Activated CD4-positive, alpha-beta T cell treated with anti-CD3 and anti-CD28 coated beads, Interleukin-2, amount 50 U/mL, for 16 hours (primary cell): ENCODE results near the gene SLC35E3.
A peak's percentile ranks its signal among the peaks of the same experiment; 100 is the strongest.

Source experiments
- DNase-seq: peaks from one replicate; pipeline ENCODE4 v3.0.0-alpha.2; 2020

Gene SLC35E3

DNA sequence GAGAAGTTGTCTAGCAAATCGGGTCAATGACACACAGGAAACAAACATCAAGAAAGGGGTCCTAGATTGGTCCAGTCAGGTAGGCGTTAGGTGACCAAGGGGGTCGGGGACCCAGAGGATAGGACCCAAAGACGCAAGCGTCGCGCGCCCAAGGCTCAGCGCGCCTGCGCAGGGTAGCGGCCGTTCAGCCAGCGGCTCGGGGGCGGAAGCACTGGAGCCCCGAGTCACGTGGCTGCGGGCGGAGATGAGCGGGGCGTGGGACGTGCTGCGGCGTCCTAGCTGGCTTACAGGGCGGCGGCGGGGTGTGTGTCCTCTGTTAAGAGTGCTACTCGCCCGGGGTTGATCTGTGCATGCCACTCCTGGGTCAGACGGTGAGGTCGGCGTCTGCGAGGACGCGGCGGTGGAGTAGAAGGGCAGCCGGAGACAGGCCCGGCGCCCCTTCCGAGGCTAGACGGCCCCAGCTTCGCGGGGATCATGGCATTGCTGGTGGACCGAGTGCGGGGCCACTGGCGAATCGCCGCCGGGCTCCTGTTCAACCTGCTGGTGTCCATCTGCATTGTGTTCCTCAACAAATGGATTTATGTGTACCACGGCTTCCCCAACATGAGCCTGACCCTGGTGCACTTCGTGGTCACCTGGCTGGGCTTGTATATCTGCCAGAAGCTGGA, at the start of gene SLC35E3:
Gene SLC35E3, plus strand, starts transcription at position 273 of the 668 bp plus-strand sequence. Its CDS starts 202 bp downstream, at position 475.
- DNase-seq, result peak; percentile 95

DNA sequence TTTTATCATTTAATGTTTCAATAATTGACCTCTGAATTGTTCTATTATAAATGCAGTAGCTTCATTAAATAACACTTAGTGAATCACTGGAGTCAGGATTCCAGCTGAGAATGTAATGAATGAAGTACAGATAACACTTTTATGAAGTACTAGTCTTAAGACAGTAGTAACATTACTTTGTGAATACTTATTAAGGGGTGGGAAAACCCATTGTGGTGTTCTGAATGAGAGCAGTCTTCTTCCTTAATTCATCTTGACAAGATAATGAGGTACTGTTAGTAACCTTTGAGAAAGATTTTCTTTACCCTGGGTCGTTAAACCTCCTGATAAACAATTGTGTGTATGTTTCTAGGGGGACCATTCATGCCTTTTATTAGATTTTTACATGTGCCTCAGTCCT, 46.5 kb upstream of the SLC35E3 start:
- no peak for DNase-seq

DNA sequence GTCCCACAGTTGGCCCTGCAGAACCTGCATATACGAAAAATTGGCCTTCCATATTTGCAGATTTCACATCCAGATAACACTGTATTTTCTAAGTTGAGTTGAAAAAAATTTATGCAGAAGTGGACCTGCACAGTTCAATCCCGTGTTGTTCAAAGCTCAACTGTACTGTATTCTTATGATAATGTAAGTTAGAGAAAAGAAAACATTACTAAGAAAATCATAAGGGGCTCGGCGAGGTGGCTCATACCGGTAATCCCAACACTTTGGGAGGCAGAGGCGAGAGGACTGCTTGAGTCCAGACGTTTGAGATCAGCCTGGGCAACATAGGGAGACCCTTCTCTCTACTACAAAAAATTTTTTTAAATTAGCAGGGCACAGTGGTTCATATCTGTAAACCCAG, 18.2 kb upstream of the SLC35E3 start:
- no peak for DNase-seq

DNA sequence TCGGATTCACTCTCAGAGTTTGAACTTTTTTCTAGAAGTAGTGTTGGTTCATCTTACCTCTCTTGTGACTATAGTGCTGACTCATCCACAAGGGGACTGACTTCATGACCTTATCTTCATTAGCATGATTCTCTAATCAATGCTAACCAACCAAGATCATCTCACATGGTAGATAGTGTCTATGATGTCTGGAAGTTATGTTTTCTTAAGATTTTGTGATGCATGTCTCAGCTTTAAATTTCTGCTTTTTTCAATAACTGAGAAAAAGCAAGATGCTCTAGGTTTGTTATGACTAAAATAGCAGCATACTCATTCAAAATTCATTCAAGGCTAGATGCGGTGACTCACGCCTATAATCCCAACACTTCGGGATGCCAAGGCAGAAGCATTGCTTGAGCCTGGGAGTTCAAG, 12.3 kb upstream of the SLC35E3 start:
- no peak for DNase-seq

DNA sequence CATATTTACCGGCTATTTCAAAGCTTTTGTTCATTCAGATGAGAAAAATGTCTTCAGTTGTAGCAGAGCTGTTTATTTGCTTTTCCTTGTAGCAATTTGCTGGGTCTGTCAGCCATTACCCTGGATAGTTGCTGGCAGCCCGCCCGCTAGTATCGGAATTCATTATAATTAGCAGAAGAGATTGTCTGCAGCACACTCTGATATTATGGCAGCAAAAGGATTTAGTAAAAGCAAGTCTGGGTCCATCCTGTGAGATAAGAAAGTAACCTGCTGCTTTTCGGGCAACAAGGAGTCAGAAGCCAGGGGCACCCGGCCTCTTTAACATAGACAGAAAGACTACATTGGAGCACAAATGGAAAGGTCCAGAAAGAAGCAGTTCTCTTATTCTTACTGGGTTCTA, 6.1 kb upstream of the SLC35E3 start:
- no peak for DNase-seq

DNA sequence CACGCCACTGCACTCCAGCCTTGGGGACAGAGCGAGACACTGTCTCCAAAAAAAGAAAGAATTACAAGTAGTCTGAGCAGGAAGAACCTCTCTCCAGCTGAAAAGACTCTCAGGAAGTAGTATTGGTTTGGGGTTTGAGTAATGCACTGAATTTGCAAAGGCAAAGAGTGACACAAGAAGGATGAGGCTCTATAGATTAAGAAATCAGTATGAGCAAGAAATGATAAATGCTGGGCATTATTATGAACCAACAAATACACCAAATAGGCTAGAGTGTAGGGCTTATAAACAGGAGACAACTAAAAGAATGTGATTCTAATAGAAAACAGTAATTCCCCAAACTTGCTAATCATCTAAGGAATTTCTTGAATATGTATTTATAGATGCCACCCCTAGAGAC, 2.6 kb upstream of the SLC35E3 start:
- DNase-seq, result no peak

DNA sequence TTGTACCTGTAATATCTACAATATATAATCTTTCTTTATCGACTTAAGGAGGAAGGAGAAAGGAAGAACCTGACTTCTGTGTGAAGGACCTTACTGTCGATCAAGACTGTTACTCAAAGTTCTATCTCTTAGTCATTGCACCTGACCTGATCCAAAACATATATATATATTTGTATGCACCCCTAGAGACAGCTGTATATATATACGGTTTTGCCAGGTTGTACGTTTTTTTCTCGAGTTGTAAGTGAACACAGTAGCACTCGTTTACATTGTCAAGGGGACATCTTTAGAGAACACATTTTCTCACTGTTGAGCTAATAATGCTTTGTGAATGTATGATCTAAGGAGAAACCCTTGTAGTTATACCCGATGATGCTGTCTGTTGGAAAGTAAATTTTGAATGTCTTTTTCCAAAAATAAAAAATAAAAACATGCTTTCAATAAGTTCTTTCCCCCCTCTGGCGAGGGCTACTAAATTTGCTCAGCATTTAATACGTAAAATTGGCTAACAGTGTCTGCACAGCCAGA, 536 bp upstream of the SLC35E3 start:
- DNase-seq, result no peak

DNA sequence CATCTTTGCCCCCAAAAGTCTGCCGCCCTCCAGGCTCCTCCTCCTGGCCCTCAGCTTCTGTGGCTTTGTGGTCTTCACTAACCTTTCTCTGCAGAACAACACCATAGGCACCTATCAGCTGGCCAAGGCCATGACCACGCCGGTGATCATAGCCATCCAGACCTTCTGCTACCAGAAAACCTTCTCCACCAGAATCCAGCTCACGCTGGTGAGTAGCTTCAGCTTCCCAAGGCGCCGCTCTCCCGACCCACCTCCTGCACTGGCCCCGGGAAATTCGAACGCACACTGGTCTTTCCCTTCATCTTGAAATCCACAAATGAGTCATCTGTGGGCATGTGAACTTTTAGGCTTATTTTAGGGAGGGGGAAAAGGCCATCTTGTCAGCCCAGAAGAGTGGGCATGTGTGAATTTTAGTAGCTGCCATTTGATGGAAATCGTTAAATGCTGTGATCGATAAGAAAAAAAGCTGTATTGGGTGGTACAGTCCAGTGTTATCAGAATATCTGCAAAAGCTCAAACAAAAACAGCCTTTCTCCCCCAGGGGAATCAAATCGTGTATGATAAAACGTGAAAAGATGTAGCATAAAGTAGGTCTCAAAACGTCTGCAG, 700 bp downstream of the SLC35E3 start:
- peak; percentile 55 for DNase-seq

DNA sequence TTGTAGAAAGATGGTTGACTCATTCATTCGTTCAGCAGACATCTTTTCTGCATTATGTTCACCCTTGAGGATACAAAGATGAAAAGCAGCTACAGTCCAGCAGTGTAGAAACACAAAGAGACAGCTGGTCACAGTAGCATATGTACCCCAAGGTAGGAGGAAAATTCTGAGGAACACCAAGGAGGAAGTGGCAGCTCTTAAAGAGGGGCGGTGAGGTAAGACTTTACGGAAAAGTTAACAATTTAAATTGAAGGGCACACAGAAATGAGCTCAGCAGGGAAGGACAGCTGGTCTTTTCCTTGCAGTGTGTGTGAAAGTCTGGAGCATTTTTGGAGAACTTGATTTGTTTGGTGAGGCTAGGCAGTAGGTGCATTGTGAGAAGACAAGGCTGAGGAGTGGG, 3.5 kb downstream of the SLC35E3 start:
- DNase-seq, result no peak

DNA sequence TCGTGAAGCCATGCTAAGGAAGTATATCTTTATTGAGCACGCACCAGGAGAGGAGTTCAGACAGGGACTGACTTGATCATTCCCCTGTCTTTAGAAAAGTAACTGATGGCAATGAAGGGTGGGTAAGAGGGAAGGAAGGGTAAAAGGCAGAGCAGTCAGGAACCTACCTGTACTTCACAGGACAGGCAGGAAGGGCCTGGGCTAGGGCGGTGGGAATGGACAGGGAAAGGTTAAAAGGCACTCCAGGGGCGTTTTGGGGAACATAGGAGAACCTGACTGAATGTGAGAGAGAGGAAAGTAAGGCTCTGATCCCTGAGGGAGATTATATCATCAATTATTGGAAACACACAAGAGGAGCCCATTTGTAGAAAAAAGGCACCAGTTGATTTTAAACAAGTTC, 3.9 kb downstream of the SLC35E3 start:
- DNase-seq, result no peak

DNA sequence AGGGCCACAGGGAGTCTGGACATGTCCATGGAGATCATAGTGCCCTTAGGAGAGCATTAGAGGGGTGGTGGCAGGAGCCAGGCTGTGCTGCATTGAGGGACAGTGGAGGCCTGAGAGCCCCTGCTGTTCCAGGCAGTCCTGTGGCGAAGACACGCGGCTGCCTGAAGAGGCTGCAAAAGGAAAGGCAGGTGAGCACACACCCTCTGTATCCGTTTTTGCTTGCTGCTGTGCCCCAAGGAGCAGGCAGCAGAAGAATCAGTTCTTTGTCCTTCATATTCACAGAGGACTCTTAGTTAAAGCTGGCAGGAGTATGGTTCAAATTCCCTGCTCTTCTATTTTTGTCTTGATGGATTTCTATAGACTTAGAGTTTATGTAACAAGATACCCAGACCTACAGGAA, 4.5 kb downstream of the SLC35E3 start:
- DNase-seq, result no peak

DNA sequence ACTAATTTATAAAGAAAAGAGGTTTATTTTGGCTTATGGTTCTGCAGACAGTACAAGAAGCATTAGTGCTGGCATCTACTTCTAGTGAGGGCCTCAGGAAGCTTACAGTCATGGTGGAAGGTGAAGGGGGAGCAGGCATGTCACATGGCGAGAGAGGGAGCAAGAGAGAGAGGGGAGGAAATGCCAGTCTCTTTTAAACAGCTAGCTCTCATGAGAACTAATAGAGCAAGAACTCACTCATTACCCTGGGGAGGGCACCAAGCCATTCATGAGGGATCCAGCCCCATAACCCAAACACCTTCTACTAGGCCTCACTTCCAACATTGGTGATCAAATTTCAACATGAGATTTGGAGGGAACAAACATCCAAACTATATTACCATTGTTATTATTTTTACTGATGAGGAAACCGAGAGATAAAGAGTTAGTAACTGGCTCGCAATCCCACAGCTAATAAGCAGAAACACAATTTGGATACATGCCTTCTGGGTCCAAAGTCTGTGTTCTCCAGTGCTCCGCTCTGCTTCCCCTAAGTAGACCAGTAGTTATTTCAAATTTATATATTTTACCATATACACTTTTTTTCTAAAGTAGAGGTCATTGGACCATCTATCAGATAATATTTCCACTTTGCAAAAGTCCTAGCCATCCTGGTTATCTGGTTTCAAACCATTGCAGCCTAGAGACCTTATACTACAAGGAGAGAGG, 9.7 kb downstream of the SLC35E3 start:
- DNase-seq, result no peak

DNA sequence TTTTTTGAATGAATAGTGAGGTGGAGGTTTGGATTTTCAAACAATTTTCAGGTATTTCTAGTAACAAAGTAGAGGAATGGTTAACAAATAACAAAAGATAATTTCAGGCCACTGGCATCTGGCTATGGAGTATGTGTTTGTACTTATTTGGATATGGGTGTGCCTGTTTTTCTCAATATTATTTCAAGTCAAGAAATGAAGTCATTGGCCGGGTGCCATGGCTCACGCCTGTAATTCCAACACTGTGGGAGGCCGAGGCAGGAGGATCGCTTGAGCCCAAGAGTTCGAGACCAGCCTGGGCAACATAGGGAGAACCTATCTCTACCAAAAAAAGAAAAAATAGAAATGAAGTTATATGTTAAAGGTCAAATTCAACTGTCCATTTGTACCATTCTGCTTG, 13.9 kb downstream of the SLC35E3 start:
- no peak for DNase-seq

DNA sequence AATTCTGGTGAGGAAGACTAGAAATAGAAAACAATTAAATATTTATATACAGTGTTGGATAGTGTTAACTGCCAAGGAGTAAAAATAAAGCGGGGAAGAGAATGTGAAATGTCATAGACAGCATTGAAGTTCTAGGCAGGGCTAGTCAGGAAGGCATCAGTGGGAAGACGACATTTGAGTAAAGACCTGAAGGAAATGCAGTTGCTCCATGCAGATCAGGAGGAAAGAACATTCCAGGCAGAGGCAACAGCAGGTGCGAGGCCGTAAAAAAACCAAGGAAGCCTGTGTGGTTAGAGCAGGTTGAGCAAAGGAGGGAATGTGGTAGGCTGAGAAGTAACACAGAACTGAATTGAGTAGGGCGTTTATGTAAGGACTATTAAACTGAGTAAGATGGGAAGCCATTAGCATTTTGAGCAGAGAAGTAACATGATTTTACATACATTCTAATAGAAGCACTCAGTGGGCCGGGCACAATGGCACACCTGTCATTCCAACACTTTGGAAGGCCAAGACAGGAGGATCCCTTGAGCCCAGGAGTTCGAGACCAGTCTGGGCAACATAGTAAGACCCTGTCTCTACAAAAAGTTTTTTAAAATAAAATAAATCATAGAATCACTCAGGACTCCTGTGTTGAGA, 14.9 kb downstream of the SLC35E3 start:
- no peak for DNase-seq

DNA sequence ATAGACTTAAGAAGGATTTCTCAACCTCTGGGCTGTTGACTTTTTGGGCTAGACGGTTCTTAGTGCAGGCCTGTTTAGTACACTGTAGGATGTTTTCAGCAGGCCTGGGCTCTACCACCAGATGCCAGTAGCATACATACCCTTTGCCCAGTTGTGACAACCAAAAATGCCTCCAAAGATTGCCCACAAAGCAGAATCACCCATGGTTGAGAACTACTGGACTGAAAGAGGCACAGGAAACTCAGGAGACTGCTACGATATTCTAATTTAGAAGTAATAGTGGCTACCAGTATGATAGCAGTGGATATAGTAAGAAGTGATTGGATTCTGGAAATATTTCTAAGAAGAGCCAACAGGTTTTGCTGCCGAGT, 15.5 kb downstream of the SLC35E3 start:
- DNase-seq, result no peak

DNA sequence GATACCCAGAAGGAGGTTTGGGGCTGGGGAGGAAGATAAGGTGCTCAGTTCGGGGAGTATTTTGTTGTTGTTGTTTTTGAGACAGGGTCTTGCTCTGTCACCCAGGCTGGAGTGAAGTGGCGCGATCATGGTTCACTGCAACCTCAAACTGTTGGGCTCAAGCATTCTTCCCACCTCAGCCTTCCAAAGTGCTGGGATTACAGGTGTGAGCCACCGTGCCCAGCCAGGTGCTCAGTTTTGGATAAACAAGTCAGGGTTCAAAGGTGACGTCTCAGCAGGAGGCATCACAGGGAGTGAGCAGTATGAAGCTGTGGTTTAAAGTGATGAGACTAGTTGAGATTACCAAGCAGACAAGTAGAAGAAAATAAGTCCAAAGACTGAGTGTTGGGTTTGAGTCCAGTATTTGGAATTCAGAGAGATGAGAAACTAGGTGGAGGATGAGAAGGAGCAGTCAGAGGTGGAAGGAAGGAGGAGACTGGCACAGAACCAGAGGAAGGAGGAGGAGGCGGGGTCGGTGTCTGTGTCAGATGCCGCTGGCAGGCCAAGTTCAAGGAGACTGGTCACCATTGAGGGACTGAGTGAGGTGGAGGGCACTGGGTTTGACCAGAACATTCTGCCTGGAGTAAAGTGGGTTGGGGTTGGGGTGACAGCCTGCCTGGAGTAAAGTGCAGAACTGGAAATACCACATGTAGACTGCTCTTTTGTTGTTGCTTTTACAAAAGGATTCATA, 16.1 kb downstream of the SLC35E3 start:
- DNase-seq, result no peak

DNA sequence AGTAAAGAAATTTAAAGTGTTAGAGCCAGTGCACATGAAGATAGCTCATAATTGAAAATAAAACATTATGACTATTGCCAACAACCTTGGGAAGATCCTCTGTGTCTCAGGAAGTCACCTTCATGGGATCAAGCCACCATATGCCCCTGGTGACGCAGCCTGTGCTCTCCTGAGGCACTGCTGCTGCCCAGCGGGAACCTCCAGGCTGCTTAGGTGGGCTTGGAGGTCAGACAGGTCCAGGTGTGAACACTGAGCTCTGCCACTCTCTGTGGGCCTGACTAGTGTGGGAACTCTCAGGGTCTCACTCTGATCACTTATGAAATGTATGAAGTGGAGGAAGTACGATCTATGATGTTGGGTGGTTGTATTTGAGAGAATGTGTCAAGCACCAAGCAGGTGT, 16.7 kb downstream of the SLC35E3 start:
- no peak for DNase-seq

DNA sequence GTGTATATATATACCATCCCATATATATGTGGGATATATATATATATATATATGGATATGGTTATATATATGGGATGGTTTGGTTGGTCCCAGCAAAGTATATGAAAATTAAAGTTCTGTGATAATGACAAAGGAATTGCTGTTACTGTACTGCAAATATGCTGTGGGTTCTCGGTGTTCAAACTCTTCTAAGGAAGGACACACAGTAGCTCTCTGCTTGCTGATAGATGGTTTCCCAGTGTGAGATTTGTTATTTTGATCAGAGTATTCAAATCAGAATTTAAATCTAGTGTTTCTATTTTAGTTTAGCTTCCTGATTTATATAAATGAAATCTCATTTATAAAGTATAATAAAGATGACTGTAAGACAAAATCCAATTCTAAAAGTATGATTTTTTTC, 19.7 kb downstream of the SLC35E3 start:
- DNase-seq, result no peak

DNA sequence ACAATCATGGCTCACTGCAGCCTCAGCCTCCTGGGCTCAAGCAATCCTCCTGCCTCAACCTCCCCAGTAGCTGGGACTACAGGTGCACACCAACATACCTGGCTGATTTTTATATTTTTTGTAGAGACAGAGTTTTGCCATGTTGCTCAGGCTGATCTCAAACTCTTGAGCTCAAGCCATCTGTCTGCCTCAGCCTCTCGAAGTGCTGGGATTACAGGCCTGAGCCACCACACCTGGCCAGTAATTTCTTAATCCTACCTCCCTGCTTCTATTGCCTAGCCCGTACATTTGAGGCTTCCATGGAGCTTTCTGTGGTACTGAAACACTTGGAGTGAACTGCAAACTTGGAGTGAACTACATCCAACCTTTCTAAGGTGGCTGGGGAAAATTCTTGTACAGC, 20.7 kb downstream of the SLC35E3 start:
- DNase-seq, result no peak

DNA sequence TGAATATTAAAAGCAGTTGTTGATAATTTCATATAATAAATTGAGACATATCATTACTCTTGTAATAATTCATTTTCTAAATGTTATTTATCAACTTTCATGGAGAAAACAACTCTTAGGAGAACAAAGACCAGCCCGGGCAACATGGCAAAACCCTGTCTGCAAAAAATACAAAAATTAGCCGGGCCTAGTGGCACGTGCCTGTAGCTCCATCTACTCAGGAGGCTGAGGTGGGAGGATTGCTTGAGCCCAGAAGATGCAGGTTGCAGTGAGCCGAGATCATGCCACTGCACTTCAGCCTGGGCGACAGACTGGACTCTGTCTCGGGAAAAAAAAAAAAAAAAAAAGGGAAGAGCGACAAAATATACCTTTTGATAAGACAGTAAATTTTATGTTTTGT, 21.2 kb downstream of the SLC35E3 start:
- DNase-seq, result no peak

DNA sequence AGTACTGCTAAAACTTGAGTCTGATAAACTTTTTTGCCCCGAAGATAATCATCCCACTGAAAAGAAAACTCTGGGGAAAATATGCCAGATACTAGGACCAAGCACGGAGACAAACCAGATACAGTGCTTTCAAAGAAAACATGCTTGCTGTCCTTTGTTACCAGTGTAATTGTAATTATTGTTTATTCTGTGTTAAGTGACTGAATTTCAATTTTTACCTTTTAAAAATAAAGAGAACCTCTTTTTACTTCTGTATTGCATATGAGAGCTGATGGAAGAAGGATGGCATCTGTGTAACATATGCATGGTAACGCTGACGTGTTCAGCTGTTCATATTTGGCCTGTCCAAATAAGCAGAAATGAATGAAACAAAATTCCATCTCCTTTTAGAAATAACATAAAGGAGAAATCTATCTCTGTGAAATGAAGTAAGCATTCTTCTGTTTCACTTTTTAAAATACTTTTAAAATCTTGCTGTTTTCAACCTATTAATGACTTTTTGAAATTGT, 22.5 kb downstream of the SLC35E3 start:
- DNase-seq, result no peak

DNA sequence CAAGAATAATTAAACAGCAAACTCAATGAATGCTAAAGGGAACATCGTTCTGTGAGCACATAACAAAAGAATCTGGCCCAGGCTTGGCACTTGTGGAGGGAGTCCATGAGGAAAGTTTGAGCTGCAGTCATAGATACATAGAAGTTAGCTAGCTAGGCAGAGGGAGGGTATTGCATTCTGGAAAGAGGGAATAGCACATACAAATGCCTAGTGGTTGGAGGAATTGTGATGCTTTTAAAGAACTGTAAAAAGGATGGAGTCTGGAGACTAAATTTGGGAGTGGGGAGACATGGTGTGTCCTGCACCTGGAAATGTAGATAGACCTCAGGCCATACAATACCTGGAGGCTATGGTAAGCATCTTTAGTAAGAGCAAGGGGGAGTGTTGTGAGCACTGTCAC, 24.0 kb downstream of the SLC35E3 start:
- DNase-seq, result no peak
